ENCODE measurements around the gene SH2D4B. TPM values are rescaled to one million over a fixed set of nuclear protein-coding genes. Genes with fewer than 3 reads are reported as not detected.

The SH2D4B gene
- total and polyA plus RNA-seq, 2 of the 13 experiments (the other 11 are each of a cell fraction or from before 2014, with no cell fraction given), result not detected

- H3K9ac ChIP-seq (ENCODE audit: insufficient read depth, low read depth, low read length), result peak overlapping the region; percentile 24
- H3K27ac ChIP-seq (ENCODE audit: extremely low read length, insufficient read depth, low read length), result peak overlapping the region; percentile 58
- ChIA-PET CTCF (ENCODE audit: low intra/inter-chr PET ratio, low total read pairs) (interaction anchor here (1.8 to 3.2 kb wide), 2 partner anchors 60 to 122 kb away, joined by 9 to 65 read pairs; no protein-coding TSS in a partner anchor), POLR2A (interaction anchor here (1.0 to 3.9 kb wide), 14 partner anchors 12 to 232 kb away, joined by 3 to 58 read pairs (median 7); partner anchors contain the start of gene PRXL2A)
- intact Hi-C loops (cut with micrococcal nuclease; ENCODE audit: unreplicated experiment) (loop anchor here (2.0 kb wide), 1 partner anchor 122 kb away; no protein-coding TSS in a partner anchor), in situ Hi-C loops (cut with HindIII; ENCODE audit: extremely low pct_ligation_motif_present, low pct_unique_long_range_greater_than_20kb) (loop anchor here (5.0 to 25.0 kb wide), 3 partner anchors 48 to 243 kb away; no protein-coding TSS in a partner anchor)
- 76% methylated on average over 5 of the region's 5 CpGs for WGBS (ENCODE audit: low lambda C conversion rate)
- peaks cover 10% of the 10 kb centered on the region; the same call in 1 of the 2 replicates for H4K20me1 ChIP-seq (ENCODE audit: insufficient read depth, low read length)
- H3K4me3 ChIP-seq (replicated peaks in 1 of 3; ENCODE audit: insufficient read depth in 1 of 3, low read depth in 2 of 3, low read length in 3 of 3), result peak overlapping the region in 1 of 3 experiments; percentile 14; a peak in 1 of 6 replicates
- FAIRE-seq, result no peak
- H3K4me1 ChIP-seq (ENCODE audit: insufficient read depth, low read length), result peaks cover 77% of the 10 kb centered on the region
- H3K36me3 ChIP-seq (replicated peaks in 1 of 2; ENCODE audit: control insufficient read depth in 1 of 2, insufficient read depth in 2 of 2, low read length in 2 of 2), result peaks cover 13 to 25% of the 10 kb centered on the region in 2 experiments
- no TSS peak for BruUV-seq (replicated peaks)
- peak; percentile 37 for ATAC-seq
- peaks cover 55% of the 10 kb centered on the region for H3K79me2 ChIP-seq (ENCODE audit: insufficient read depth, low read length)
- no peak for DNase-seq (ENCODE audit: low spot score)
- no peaks in the 10 kb centered on the region for H3K27me3 ChIP-seq (ENCODE audit: control insufficient read depth in 1 of 2, insufficient read depth in 2 of 2, low read length in 2 of 2)
- H3K4me2 ChIP-seq (ENCODE audit: low read depth, low read length), result peak overlapping the region; percentile 37; the same call in 1 of the 2 replicates
- H3K9me3 ChIP-seq (ENCODE audit: low read length), result no peaks in the 10 kb centered on the region
- H2AFZ ChIP-seq (ENCODE audit: low read length), result no peak overlapping the region
- TF ChIP-seq ZFP90 (CRISPR knock-in tag; IDR thresholded peaks at IDR 0.05; ENCODE audit: borderline replicate concordance) (0 out of 2 replicates have a peak, but pooled peaks have one; percentile 1), MAZ (IDR thresholded peaks at IDR 0.05; ENCODE audit: borderline replicate concordance, low read depth, low read length) (no peak), MAZ (CRISPR knock-in tag; IDR thresholded peaks at IDR 0.05; ENCODE audit: low read depth) (0 out of 2 replicates have a peak, but pooled peaks have one; percentile 4), MEF2D (CRISPR knock-in tag; IDR thresholded peaks at IDR 0.05) (0 out of 2 replicates have a peak, but pooled peaks have one; percentile 7), ZNF607 (CRISPR knock-in tag; IDR thresholded peaks at IDR 0.05; ENCODE audit: borderline replicate concordance) (0 out of 2 replicates have a peak, but pooled peaks have one; percentile 0), TBP (CRISPR knock-in tag; IDR thresholded peaks at IDR 0.05) (no peak), MBD4 (IDR thresholded peaks at IDR 0.05; ENCODE audit: borderline replicate concordance, low read length) (no peak), POLR2G (IDR thresholded peaks at IDR 0.05; ENCODE audit: low read depth, low read length) (peak; percentile 32; the same call in 1 of the 2 replicates), THAP7 (CRISPR knock-in tag; IDR thresholded peaks at IDR 0.05) (no peak), ZNF546 (CRISPR knock-in tag; conservative IDR thresholded peaks at IDR 0.05) (0 out of 2 replicates have a peak, but pooled peaks have one; percentile 49), ZNF891 (CRISPR knock-in tag; IDR thresholded peaks at IDR 0.05) (0 out of 2 replicates have a peak, but pooled peaks have one; percentile 14), ZBTB38 (CRISPR knock-in tag; IDR thresholded peaks at IDR 0.05) (0 out of 2 replicates have a peak, but pooled peaks have one; percentile 48), ZNF567 (CRISPR knock-in tag; IDR thresholded peaks at IDR 0.05; ENCODE audit: borderline replicate concordance) (0 out of 2 replicates have a peak, but pooled peaks have one; percentile 26)
- TF ChIP-seq, protein P1, sequence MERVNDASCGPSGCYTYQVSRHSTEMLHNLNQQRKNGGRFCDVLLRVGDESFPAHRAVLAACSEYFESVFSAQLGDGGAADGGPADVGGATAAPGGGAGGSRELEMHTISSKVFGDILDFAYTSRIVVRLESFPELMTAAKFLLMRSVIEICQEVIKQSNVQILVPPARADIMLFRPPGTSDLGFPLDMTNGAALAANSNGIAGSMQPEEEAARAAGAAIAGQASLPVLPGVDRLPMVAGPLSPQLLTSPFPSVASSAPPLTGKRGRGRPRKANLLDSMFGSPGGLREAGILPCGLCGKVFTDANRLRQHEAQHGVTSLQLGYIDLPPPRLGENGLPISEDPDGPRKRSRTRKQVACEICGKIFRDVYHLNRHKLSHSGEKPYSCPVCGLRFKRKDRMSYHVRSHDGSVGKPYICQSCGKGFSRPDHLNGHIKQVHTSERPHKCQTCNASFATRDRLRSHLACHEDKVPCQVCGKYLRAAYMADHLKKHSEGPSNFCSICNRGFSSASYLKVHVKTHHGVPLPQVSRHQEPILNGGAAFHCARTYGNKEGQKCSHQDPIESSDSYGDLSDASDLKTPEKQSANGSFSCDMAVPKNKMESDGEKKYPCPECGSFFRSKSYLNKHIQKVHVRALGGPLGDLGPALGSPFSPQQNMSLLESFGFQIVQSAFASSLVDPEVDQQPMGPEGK (CRISPR knock-in tag; IDR thresholded peaks at IDR 0.05), result 0 out of 2 replicates have a peak, but pooled peaks have one; percentile 4
- TF ChIP-seq, protein P2, sequence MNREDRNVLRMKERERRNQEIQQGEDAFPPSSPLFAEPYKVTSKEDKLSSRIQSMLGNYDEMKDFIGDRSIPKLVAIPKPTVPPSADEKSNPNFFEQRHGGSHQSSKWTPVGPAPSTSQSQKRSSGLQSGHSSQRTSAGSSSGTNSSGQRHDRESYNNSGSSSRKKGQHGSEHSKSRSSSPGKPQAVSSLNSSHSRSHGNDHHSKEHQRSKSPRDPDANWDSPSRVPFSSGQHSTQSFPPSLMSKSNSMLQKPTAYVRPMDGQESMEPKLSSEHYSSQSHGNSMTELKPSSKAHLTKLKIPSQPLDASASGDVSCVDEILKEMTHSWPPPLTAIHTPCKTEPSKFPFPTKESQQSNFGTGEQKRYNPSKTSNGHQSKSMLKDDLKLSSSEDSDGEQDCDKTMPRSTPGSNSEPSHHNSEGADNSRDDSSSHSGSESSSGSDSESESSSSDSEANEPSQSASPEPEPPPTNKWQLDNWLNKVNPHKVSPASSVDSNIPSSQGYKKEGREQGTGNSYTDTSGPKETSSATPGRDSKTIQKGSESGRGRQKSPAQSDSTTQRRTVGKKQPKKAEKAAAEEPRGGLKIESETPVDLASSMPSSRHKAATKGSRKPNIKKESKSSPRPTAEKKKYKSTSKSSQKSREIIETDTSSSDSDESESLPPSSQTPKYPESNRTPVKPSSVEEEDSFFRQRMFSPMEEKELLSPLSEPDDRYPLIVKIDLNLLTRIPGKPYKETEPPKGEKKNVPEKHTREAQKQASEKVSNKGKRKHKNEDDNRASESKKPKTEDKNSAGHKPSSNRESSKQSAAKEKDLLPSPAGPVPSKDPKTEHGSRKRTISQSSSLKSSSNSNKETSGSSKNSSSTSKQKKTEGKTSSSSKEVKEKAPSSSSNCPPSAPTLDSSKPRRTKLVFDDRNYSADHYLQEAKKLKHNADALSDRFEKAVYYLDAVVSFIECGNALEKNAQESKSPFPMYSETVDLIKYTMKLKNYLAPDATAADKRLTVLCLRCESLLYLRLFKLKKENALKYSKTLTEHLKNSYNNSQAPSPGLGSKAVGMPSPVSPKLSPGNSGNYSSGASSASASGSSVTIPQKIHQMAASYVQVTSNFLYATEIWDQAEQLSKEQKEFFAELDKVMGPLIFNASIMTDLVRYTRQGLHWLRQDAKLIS (CRISPR knock-in tag; IDR thresholded peaks at IDR 0.05), result no peak
These were observed 32.7 kb upstream of the SH2D4B start for GRCh38 chr10:80504897-80505465.

Measured in HepG2 (cell line).